Stimulated activated effector memory CD8-positive, alpha-beta T cell treated with anti-CD3 and anti-CD28 coated beads, Interleukin-12 subunit alpha, Interleukin-12 subunit beta, amount 100 ng/mL, for 72 hours (primary cell): ENCODE measurements around the gene CNTN4.
"Not testable (repeated sequence)": the region's sequence is repeated elsewhere in the genome, so short reads cannot be mapped to it uniquely, and the experiment has no call there.

Experiments
- ATAC-seq: fragments of 150-1000 bp; cut with Tn5 transposase; 2 replicates; pipeline ENCODE4 v1.10.0; 2021
- DNase-seq, 2 donors: peaks; one replicate each; pipeline ENCODE4 v3.0.0; 2021 to 2022; ENCODE audit warnings: low spot score in 2 of 2
- H3K27ac Mint-ChIP-seq: one replicate; pipeline ENCODE4 v1.8.0; 2022; ENCODE audit warnings: mild to moderate bottlenecking, mixed read lengths
- H3K36me3 Mint-ChIP-seq: one replicate; pipeline ENCODE4 v1.8.0; 2022; ENCODE audit warnings: mild to moderate bottlenecking, mixed read lengths
- H3K4me1 Mint-ChIP-seq: one replicate; pipeline ENCODE4 v1.8.0; 2022; ENCODE audit warnings: mixed read lengths
- H3K4me3 Mint-ChIP-seq: one replicate; pipeline ENCODE4 v1.8.0; 2022; ENCODE audit warnings: mild to moderate bottlenecking, mixed read lengths
- H3K9me3 Mint-ChIP-seq: one replicate; pipeline ENCODE4 v1.8.0; 2022; ENCODE audit warnings: mixed read lengths

CNTN4 gene

DNA sequence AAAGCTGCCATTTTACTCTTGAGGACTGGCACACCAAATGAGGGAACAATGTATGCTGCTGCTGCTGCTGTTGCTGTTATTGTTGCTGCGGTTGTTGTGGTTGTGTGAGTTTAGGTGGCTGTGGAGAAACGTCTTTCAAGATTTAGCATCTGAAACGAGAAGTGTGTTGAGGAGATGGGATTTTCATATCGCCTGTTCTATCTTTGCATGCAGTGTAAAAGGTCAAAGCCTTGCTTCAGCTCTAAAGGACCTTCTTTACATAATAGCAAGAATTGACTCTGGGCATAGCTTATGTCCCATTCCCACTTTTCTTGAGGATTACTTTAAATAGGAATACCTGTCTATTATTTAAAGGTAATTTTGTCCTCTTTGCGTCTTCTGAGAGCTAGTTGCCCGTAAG, 436.1 kb downstream of the CNTN4 start:
- ATAC-seq, H3K4me1 Mint-ChIP-seq, H3K27ac Mint-ChIP-seq, H3K4me3 Mint-ChIP-seq, DNase-seq, H3K9me3 Mint-ChIP-seq, H3K36me3 Mint-ChIP-seq: not testable (repeated sequence)

DNA sequence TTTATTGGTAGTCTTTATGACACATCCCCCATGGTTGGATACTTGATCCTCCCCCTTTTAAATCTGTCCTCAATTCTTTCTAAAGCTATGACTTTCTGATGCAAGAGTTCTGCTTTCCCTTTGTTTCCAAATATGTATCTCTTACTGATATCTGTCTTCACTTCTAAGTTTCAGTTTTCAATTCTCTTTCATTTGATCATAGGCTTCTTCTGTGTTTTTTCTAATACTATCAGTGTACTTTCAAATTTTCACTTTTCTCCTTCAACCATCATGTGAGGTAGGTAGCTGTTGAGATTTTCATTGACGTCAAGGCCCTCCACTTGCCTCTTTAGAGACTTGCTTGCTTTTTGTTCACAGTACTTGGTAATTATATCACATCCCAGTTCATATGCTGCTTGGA, 436.5 kb downstream of the CNTN4 start:
- H3K9me3 Mint-ChIP-seq: peaks cover 3% of the 10 kb centered on the region
- DNase-seq: no peak
- no peaks in the 10 kb centered on the region for H3K36me3 Mint-ChIP-seq
- H3K27ac Mint-ChIP-seq: no peak overlapping the region
- H3K4me1 Mint-ChIP-seq: no peaks in the 10 kb centered on the region
- H3K4me3 Mint-ChIP-seq: no peak overlapping the region
- no peak for ATAC-seq

DNA sequence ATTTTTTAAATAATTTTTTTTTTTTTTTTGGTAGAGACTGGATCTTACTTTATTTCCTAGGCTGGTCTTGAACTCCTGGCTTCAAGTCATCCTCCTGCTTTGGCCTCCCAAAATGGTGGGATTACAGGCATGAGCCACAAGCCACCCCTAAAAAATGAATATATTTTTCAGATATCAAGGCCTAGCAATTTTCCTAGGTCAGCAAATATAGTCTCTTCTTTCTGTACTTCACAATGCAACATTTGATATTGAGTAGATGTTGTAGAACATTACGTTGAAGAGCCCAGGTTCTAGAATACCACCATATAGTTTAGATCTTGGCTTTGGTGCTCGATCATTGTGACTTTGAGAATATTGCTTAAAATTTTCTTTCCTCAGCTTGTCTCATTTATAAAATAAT, 437.9 kb downstream of the CNTN4 start:
- Mint-ChIP-seq H3K27ac (no peak overlapping the region), H3K4me1 (no peaks in the 10 kb centered on the region), H3K9me3 (no peaks in the 10 kb centered on the region), H3K4me3 (no peak overlapping the region), H3K36me3 (no peaks in the 10 kb centered on the region)
- ATAC-seq (no peak), DNase-seq (no peak)

DNA sequence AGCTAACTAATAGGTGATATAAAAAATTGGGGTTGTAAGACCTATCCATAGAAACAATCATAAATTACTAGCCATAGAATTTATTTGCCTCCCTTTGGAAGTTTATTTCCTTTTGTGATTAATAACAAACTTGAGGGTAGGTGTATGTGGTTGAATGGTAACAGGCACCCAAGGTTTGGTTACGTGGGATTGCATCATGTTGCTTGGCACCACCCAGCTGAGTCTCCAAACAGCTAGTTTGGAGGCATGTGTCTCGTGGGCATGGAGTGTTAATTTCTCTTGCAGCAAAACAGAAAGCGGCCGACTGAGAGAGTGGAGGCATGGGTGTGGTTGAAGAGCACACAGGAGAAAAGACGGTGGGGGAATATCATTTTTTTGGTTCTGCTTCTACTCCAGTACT, 441.4 kb downstream of the CNTN4 start:
- no peak for DNase-seq
- no peaks in the 10 kb centered on the region for H3K4me1 Mint-ChIP-seq
- no peak for ATAC-seq
- H3K9me3 Mint-ChIP-seq: no peaks in the 10 kb centered on the region
- H3K27ac Mint-ChIP-seq: no peak overlapping the region
- H3K4me3 Mint-ChIP-seq: no peak overlapping the region
- no peaks in the 10 kb centered on the region for H3K36me3 Mint-ChIP-seq

DNA sequence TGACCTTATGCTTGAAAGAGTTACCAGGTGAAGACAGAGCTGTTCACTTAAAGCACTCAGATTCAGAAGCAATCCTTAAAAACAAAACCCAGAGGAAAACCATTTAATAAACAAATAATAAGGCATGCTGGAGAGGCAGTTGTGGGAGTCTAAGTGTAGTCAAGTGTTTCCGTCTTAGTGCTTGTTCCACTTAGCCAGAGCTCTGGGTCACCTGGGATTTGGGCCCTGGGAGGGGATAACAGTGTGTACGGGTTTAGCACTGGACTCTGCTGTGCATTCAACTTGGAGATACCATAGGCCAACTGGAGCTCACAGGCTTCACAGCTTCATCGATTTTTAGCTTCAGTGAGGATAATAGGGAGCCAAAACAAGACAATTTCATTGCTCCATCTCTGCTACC, 444.6 kb downstream of the CNTN4 start:
- no peak overlapping the region for H3K4me3 Mint-ChIP-seq
- H3K4me1 Mint-ChIP-seq: no peaks in the 10 kb centered on the region
- ATAC-seq (no peak), DNase-seq (no peak)
- peaks cover 6% of the 10 kb centered on the region for H3K9me3 Mint-ChIP-seq
- no peaks in the 10 kb centered on the region for H3K36me3 Mint-ChIP-seq
- H3K27ac Mint-ChIP-seq: no peak overlapping the region

DNA sequence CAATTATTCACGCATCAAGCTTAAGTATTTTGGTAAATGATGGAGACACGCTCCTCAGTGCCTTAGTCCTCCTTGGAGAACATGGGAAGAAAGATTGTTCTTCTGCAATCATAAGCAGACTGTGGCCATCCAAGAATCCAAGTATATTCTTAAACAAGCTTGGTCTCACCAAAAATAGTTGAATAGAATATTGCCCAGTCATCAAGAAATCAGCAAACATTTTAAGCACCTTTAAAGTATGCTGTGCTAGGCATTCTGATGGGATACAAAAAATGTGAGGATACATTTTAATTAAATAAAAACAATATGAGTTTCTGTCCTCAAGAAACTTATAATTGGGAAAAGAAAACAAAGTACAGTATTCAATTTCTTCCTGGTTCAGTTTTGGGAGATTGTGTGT, 445.5 kb downstream of the CNTN4 start:
- no peak overlapping the region for H3K4me3 Mint-ChIP-seq
- ATAC-seq (no peak), DNase-seq (no peak)
- no peaks in the 10 kb centered on the region for H3K4me1 Mint-ChIP-seq
- peaks cover 9% of the 10 kb centered on the region for H3K9me3 Mint-ChIP-seq
- no peak overlapping the region for H3K27ac Mint-ChIP-seq
- H3K36me3 Mint-ChIP-seq: no peaks in the 10 kb centered on the region

DNA sequence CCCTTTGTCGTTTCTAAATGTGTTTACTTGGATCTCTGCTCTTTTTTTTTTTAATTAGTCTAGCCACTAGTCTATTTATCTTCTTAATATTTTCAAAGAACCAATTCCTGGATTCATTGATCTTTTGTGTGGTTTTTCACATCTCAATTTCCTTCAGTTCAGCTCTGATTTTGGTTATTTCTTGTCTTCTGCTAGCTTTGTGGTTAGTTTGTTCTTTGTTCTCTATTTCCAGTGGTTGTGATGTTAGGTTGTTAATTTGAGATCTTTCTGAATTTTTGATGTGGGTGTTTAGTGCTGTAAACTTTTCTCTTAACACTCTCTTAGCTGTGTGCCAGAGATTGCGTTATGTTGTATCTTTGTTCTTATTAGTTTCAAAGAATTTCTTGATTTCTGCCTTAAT, 446.1 kb downstream of the CNTN4 start:
- Mint-ChIP-seq H3K4me1 (no peaks in the 10 kb centered on the region), H3K27ac (no peak overlapping the region), H3K36me3 (no peaks in the 10 kb centered on the region), H3K4me3 (no peak overlapping the region), H3K9me3 (peaks cover 9% of the 10 kb centered on the region)
- no peak for ATAC-seq
- DNase-seq: no peak

DNA sequence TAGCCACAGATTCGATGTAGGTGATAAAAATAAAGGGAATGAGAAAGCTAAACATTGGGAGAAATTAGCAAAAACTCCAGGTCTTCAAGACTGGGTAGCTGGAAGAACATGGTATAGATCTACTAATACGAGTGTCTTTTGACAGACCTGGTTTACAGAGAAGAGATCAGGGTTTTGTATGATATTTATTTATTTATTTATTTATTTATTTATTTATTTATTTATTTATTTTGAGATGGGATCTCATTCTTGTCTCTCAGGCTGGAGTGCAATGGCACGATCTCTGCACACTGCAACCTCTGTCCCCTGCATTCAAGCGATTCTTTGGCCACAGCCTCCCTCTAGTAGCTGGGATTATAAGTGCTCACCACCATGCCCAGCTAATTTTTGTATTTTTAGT, 448.4 kb downstream of the CNTN4 start:
- ATAC-seq (no peak), DNase-seq (no peak)
- H3K4me1 Mint-ChIP-seq: no peaks in the 10 kb centered on the region
- H3K9me3 Mint-ChIP-seq: peaks cover 14% of the 10 kb centered on the region
- no peak overlapping the region for H3K27ac Mint-ChIP-seq
- H3K36me3 Mint-ChIP-seq: no peaks in the 10 kb centered on the region
- no peak overlapping the region for H3K4me3 Mint-ChIP-seq

DNA sequence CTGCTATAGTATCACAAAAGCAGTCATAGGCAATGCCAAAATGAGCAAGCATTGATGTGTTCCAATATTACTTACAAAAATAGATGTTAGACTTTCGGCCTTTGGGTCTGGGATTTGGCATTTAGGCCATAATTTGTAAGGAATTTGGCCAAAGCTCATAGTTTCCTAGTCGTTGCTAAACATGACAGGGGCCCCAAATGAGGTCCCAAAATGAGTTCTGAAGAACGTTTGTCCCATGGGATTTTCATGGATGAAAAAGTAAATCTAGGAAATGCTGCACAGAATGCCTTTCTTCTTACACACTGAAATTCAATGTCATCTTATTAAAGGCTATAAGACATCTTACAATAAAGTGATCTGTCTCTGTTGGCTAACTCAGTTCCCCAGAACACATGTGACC, 456.0 kb downstream of the CNTN4 start:
- Mint-ChIP-seq H3K9me3 (peaks cover 5% of the 10 kb centered on the region), H3K27ac (no peak overlapping the region), H3K4me3 (no peak overlapping the region), H3K36me3 (no peaks in the 10 kb centered on the region), H3K4me1 (no peaks in the 10 kb centered on the region)
- no peak for DNase-seq
- ATAC-seq: no peak

DNA sequence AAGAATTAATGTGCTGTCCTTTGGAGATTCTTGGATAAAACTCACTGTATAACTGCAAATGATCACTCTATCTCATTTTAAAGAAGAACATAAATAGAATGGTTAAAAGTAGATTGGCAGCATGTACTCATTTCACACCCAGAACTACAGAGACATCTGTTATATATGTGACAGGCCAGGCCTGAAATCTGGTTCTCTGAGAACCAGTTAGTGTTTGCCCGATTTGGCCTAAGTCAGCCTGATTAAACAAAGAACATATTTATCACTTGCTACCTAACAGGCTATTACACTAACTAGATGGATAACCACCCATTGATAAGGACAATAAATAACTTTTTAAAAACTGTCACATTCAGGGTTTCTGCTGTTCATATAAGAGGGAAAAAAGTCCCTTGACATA, 460.1 kb downstream of the CNTN4 start:
- Mint-ChIP-seq H3K27ac (no peak overlapping the region), H3K4me1 (no peaks in the 10 kb centered on the region), H3K36me3 (no peaks in the 10 kb centered on the region), H3K9me3 (no peaks in the 10 kb centered on the region), H3K4me3 (no peak overlapping the region)
- ATAC-seq (no peak), DNase-seq (no peak)

DNA sequence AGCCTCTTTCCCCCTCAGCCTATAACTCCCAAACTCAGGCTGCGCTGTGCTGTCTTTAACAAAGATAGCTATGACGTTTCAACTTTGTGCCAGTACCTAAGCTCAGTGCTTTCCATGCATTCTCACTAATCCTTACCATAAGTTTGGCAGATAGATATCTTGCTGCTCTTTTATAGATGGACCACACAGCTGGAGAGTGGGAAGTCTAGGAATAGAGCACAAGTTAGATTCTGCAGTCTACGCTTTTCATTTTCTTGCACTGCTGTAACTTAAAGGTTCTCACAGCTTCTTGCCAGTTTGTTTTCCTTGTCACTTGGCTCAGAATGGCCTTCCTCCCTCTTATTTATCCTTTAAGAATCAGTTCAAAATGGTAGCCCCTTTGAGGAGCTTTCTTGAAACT, 468.8 kb downstream of the CNTN4 start:
- ATAC-seq: no peak
- H3K36me3 Mint-ChIP-seq: no peaks in the 10 kb centered on the region

DNA sequence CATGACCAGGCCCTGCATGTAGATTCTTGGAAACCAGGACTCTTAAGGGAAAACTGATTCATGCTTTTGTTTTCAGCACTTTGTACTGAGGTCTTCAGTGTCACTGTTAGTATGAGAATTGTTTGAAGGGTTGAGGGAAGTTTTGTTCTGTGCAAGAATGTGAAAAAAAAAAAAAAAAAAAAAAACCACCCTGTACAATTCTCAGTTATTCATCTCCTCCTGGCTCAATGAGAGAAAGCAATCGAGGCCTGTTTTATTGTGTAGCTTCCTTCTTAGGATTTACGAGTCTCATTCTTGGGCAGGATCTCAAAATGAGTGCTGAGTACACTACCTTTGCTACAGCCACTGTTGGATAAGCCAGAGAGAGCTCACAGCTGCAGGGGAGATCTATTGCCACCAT, 469.5 kb downstream of the CNTN4 start:
- ATAC-seq (no peak), DNase-seq (no peak)
- H3K27ac Mint-ChIP-seq: no peak overlapping the region
- no peaks in the 10 kb centered on the region for H3K9me3 Mint-ChIP-seq
- no peaks in the 10 kb centered on the region for H3K4me1 Mint-ChIP-seq
- H3K36me3 Mint-ChIP-seq: no peaks in the 10 kb centered on the region
- no peak overlapping the region for H3K4me3 Mint-ChIP-seq

More for the DNA sequence above, 468.8 kb downstream of the CNTN4 start:
- no peak for DNase-seq
- no peak overlapping the region for H3K4me3 Mint-ChIP-seq
- no peaks in the 10 kb centered on the region for H3K4me1 Mint-ChIP-seq
- H3K9me3 Mint-ChIP-seq: no peaks in the 10 kb centered on the region
- H3K27ac Mint-ChIP-seq: no peak overlapping the region

DNA sequence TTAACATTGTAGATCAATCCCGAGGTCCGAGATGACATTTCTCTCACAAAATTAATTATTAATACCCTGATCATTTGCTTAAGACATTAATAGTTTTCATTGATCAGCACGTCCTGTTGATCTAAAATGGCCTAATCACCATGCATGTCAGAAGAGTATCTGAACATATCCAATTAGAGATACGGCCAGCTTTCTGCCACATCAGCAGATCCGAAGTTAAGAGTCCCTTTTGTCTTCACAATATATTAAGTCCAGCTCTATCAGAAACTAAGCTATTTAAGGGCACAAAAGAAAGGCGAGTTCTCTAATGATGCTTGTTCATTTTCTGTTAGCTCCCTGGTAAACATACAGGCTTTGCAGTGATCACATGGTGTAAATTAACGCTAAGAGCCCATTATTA, 470.3 kb downstream of the CNTN4 start:
- H3K4me3 Mint-ChIP-seq: no peak overlapping the region
- no peak overlapping the region for H3K27ac Mint-ChIP-seq
- H3K36me3 Mint-ChIP-seq: no peaks in the 10 kb centered on the region
- ATAC-seq (no peak), DNase-seq (no peak)
- H3K4me1 Mint-ChIP-seq: no peaks in the 10 kb centered on the region
- H3K9me3 Mint-ChIP-seq: no peaks in the 10 kb centered on the region

DNA sequence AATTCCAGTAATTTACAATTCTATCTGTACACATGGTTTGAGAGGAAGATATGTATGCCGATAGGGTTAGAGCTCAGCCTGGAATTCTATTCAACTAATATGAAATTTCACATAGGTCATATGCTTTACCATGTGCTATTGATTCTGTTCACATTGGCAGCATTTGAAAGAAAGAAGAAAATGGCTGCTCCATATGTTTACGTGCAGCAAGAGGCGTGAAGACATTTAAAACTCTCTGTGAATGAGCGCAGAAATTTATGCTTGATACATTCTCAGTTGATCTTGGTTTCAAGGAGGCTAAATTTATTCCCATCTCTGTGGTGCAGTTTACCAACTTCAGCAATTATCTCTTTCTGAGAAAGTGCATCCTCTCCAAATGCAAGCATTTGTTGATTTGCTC, 478.9 kb downstream of the CNTN4 start:
- Mint-ChIP-seq H3K36me3 (no peaks in the 10 kb centered on the region), H3K4me1 (no peaks in the 10 kb centered on the region), H3K27ac (no peak overlapping the region), H3K4me3 (no peak overlapping the region), H3K9me3 (no peaks in the 10 kb centered on the region)
- no peak for ATAC-seq
- no peak for DNase-seq

DNA sequence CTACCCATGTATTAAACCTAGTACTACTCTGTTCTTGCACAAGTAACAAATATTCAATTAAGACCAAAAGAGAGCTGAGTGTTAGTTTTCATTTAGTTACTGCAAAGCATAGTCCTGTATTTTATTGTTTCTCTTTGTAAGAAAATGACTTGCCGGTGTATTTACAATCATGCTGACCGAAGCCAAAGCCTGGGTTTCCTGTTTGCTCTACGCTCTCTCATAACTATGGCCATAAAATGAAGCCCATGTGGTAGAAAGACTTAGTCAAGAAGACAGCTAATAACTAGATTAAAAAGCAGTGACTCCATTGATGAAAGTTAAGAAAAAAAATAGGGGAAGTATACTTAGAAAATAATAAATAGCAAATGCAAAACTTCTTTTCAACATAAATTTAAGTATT, 479.9 kb downstream of the CNTN4 start:
- Mint-ChIP-seq H3K9me3 (no peaks in the 10 kb centered on the region), H3K4me1 (no peaks in the 10 kb centered on the region), H3K36me3 (no peaks in the 10 kb centered on the region), H3K4me3 (no peak overlapping the region), H3K27ac (no peak overlapping the region)
- DNase-seq (no peak), ATAC-seq (no peak)

DNA sequence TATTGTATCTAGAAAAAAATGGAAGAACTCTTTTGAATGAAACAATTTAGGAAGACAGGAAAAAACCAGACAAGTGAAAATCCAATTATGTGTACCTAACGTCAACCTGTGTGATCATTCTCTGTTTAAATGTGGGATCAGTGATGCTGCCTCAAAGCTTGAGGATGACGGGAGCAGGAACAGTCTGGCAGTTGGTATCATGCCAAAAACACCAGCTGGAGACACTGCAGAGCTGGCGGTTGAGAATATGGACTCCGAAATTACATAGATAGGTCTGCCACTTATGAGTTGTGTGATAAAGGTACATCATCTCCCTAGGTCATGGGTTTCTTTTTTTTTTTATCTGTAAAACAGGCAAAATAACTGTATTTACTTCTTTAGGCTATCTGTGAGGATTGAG, 480.5 kb downstream of the CNTN4 start:
- H3K27ac Mint-ChIP-seq: no peak overlapping the region
- no peaks in the 10 kb centered on the region for H3K9me3 Mint-ChIP-seq
- H3K4me1 Mint-ChIP-seq: no peaks in the 10 kb centered on the region
- no peak for ATAC-seq
- no peaks in the 10 kb centered on the region for H3K36me3 Mint-ChIP-seq
- no peak overlapping the region for H3K4me3 Mint-ChIP-seq
- DNase-seq: no peak

DNA sequence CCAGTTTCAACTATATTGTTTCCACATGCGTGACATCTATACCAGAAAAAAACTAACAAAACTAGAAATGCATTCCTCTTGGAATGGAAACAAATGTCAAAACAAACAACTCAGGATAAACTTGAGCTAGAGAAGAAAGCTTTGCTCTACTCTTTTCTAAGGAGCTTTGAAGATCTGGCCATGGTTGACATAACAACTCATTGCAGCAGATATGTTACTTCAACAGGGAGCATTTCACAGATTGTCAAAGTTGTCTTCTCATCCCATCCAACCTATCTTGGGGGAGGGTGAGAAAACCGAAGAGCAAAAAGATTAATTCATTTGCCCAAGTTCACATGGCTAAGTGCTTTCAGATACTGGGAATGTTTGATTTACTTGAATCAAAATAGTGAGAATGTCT, 484.4 kb downstream of the CNTN4 start:
- no peak overlapping the region for H3K4me3 Mint-ChIP-seq
- H3K27ac Mint-ChIP-seq: no peak overlapping the region
- no peaks in the 10 kb centered on the region for H3K36me3 Mint-ChIP-seq
- DNase-seq: no peak
- no peaks in the 10 kb centered on the region for H3K4me1 Mint-ChIP-seq
- peaks cover 2% of the 10 kb centered on the region for H3K9me3 Mint-ChIP-seq
- no peak for ATAC-seq
